Activated naive CD4-positive, alpha-beta T cell treated with anti-CD3 and anti-CD28 coated beads, Interleukin-2, amount 10 ng/mL, durations not matched to agents 7 days and 5 days (primary cell): ENCODE data around the gene STRN.

Experiments
- CTCF ChIA-PET: fragments of 350-600 bp; sonication (Branson Sonifier 250); formaldehyde crosslinking; loops from one replicate; lab custom pipeline; 2021; ENCODE audit warnings: antibody characterized with exemption; lab: Charles Lee
- DNase-seq: peaks from one replicate; pipeline ENCODE4 v3.0.0-alpha.2; 2020
- H3K27ac Mint-ChIP-seq: one replicate; pipeline ENCODE4 v1.8.0; 2021; ENCODE audit warnings: mild to moderate bottlenecking, moderate library complexity, mixed read lengths
- H3K27me3 Mint-ChIP-seq: one replicate; pipeline ENCODE4 v1.8.0; 2021; ENCODE audit warnings: mild to moderate bottlenecking, mixed read lengths
- H3K36me3 Mint-ChIP-seq: one replicate; pipeline ENCODE4 v1.8.0; 2021; ENCODE audit warnings: mixed read lengths
- H3K4me1 Mint-ChIP-seq: one replicate; pipeline ENCODE4 v1.8.0; 2021; ENCODE audit warnings: mixed read lengths
- H3K4me3 Mint-ChIP-seq: one replicate; pipeline ENCODE4 v1.8.0; 2021; ENCODE audit warnings: mild to moderate bottlenecking, moderate library complexity, mixed read lengths
- H3K9me3 Mint-ChIP-seq: one replicate; pipeline ENCODE4 v1.8.0; 2021; ENCODE audit warnings: mixed read lengths

STRN gene

GRCh38 chr2:36820942-36821605, 145.3 kb downstream of the STRN start:
- DNase-seq, result no peak
- H3K9me3 Mint-ChIP-seq, result no peaks in the 10 kb centered on the region
- H3K36me3 Mint-ChIP-seq, result no peaks in the 10 kb centered on the region
- CTCF ChIA-PET, result interaction anchor here (0.6 kb wide), 1 partner anchor 46 kb away, joined by 3 read pairs; no protein-coding TSS in a partner anchor
- H3K4me1 Mint-ChIP-seq, result no peaks in the 10 kb centered on the region
- peaks cover 5% of the 10 kb centered on the region for H3K27me3 Mint-ChIP-seq
- no peak overlapping the region for H3K27ac Mint-ChIP-seq
- H3K4me3 Mint-ChIP-seq, result no peak overlapping the region

GRCh38 chr2:36819095-36819711, 147.1 kb downstream of the STRN start:
- H3K4me3 Mint-ChIP-seq, result no peak overlapping the region
- H3K9me3 Mint-ChIP-seq, result no peaks in the 10 kb centered on the region
- no peak for DNase-seq
- CTCF ChIA-PET, result no interaction called here
- no peak overlapping the region for H3K27ac Mint-ChIP-seq
- peaks cover 5% of the 10 kb centered on the region for H3K27me3 Mint-ChIP-seq
- no peaks in the 10 kb centered on the region for H3K36me3 Mint-ChIP-seq
- no peaks in the 10 kb centered on the region for H3K4me1 Mint-ChIP-seq

- Mint-ChIP-seq H3K36me3 (no peaks in the 10 kb centered on the region), H3K4me3 (no peak overlapping the region), H3K4me1 (no peaks in the 10 kb centered on the region), H3K9me3 (no peaks in the 10 kb centered on the region), H3K27ac (no peak overlapping the region), H3K27me3 (peaks cover 5% of the 10 kb centered on the region)
- no peak for DNase-seq
- CTCF ChIA-PET, result no interaction called here
Measured at GRCh38 chr2:36818542-36818941, 147.8 kb downstream of the STRN start.

- no peak overlapping the region for H3K27ac Mint-ChIP-seq
- no peaks in the 10 kb centered on the region for H3K9me3 Mint-ChIP-seq
- H3K27me3 Mint-ChIP-seq, result peaks cover 9% of the 10 kb centered on the region
- no peak for DNase-seq
- no peaks in the 10 kb centered on the region for H3K4me1 Mint-ChIP-seq
- H3K4me3 Mint-ChIP-seq, result no peak overlapping the region
- H3K36me3 Mint-ChIP-seq, result no peaks in the 10 kb centered on the region
- CTCF ChIA-PET, result no interaction called here
Measured at GRCh38 chr2:36812196-36812595, 154.1 kb downstream of the STRN start.

GRCh38 chr2:36811071-36811470, 155.3 kb downstream of the STRN start:
- peaks cover 8% of the 10 kb centered on the region for H3K27me3 Mint-ChIP-seq
- no peak for DNase-seq
- no peak overlapping the region for H3K4me3 Mint-ChIP-seq
- no peak overlapping the region for H3K27ac Mint-ChIP-seq
- H3K4me1 Mint-ChIP-seq, result no peaks in the 10 kb centered on the region
- CTCF ChIA-PET, result interaction anchor here (0.7 kb wide), 1 partner anchor 109 kb away, joined by 3 read pairs; no protein-coding TSS in a partner anchor
- no peaks in the 10 kb centered on the region for H3K9me3 Mint-ChIP-seq
- no peaks in the 10 kb centered on the region for H3K36me3 Mint-ChIP-seq

GRCh38 chr2:36809069-36809445, 157.3 kb downstream of the STRN start:
- Mint-ChIP-seq H3K27ac (no peak overlapping the region), H3K36me3 (no peaks in the 10 kb centered on the region), H3K4me1 (no peaks in the 10 kb centered on the region), H3K27me3 (peaks cover 11% of the 10 kb centered on the region), H3K9me3 (no peaks in the 10 kb centered on the region), H3K4me3 (no peak overlapping the region)
- CTCF ChIA-PET, result interaction anchor here (0.6 kb wide), 1 partner anchor 12 kb away, joined by 3 read pairs; no protein-coding TSS in a partner anchor
- no peak for DNase-seq

GRCh38 chr2:36808386-36809068, 157.8 kb downstream of the STRN start:
- Mint-ChIP-seq H3K9me3 (no peaks in the 10 kb centered on the region), H3K4me1 (no peaks in the 10 kb centered on the region), H3K4me3 (no peak overlapping the region), H3K27ac (no peak overlapping the region), H3K36me3 (no peaks in the 10 kb centered on the region), H3K27me3 (peaks cover 11% of the 10 kb centered on the region)
- CTCF ChIA-PET, result no interaction called here
- DNase-seq, result no peak

GRCh38 chr2:36807223-36807886, 159.0 kb downstream of the STRN start:
- no peaks in the 10 kb centered on the region for H3K4me1 Mint-ChIP-seq
- H3K4me3 Mint-ChIP-seq, result no peak overlapping the region
- H3K27me3 Mint-ChIP-seq, result peaks cover 14% of the 10 kb centered on the region
- DNase-seq, result no peak
- H3K9me3 Mint-ChIP-seq, result no peaks in the 10 kb centered on the region
- H3K27ac Mint-ChIP-seq, result no peak overlapping the region
- H3K36me3 Mint-ChIP-seq, result no peaks in the 10 kb centered on the region
- CTCF ChIA-PET, result interaction anchor here (1.9 kb wide), 1 partner anchor 22 kb away, joined by 4 read pairs; no protein-coding TSS in a partner anchor

- no peak for DNase-seq
- no peaks in the 10 kb centered on the region for H3K4me1 Mint-ChIP-seq
- CTCF ChIA-PET, result interaction anchor here (1.9 kb wide), 1 partner anchor 20 kb away, joined by 4 read pairs; no protein-coding TSS in a partner anchor
- peaks cover 12% of the 10 kb centered on the region for H3K27me3 Mint-ChIP-seq
- H3K36me3 Mint-ChIP-seq, result no peaks in the 10 kb centered on the region
- no peak overlapping the region for H3K27ac Mint-ChIP-seq
- H3K4me3 Mint-ChIP-seq, result no peak overlapping the region
- no peaks in the 10 kb centered on the region for H3K9me3 Mint-ChIP-seq
Measured at GRCh38 chr2:36805635-36806224, 160.6 kb downstream of the STRN start.

GRCh38 chr2:36802952-36803351, 163.4 kb downstream of the STRN start:
- CTCF ChIA-PET, result interaction anchor here (1.0 to 1.7 kb wide), 3 partner anchors 17 to 304 kb away, joined by 3 to 6 read pairs (median 3); no protein-coding TSS in a partner anchor
- H3K27me3 Mint-ChIP-seq, result peaks cover 23% of the 10 kb centered on the region
- no peaks in the 10 kb centered on the region for H3K9me3 Mint-ChIP-seq
- H3K4me1 Mint-ChIP-seq, result no peaks in the 10 kb centered on the region
- no peak overlapping the region for H3K4me3 Mint-ChIP-seq
- DNase-seq, result no peak
- no peak overlapping the region for H3K27ac Mint-ChIP-seq
- H3K36me3 Mint-ChIP-seq, result no peaks in the 10 kb centered on the region

- Mint-ChIP-seq H3K4me3 (no peak overlapping the region), H3K4me1 (no peaks in the 10 kb centered on the region), H3K27ac (no peak overlapping the region), H3K27me3 (peaks cover 29% of the 10 kb centered on the region), H3K36me3 (no peaks in the 10 kb centered on the region), H3K9me3 (no peaks in the 10 kb centered on the region)
- CTCF ChIA-PET, result interaction anchor here (0.6 to 0.7 kb wide), 2 partner anchors 28 to 621 kb away, joined by 3 read pairs; no protein-coding TSS in a partner anchor
- DNase-seq, result no peak
Measured at GRCh38 chr2:36801088-36801487, 165.2 kb downstream of the STRN start.

GRCh38 chr2:36800381-36800780, 166.0 kb downstream of the STRN start:
- no peaks in the 10 kb centered on the region for H3K36me3 Mint-ChIP-seq
- no peak for DNase-seq
- H3K27me3 Mint-ChIP-seq, result peaks cover 28% of the 10 kb centered on the region
- H3K4me3 Mint-ChIP-seq, result no peak overlapping the region
- CTCF ChIA-PET, result no interaction called here
- H3K9me3 Mint-ChIP-seq, result no peaks in the 10 kb centered on the region
- no peaks in the 10 kb centered on the region for H3K4me1 Mint-ChIP-seq
- no peak overlapping the region for H3K27ac Mint-ChIP-seq

- no peak overlapping the region for H3K27ac Mint-ChIP-seq
- peaks cover 29% of the 10 kb centered on the region for H3K27me3 Mint-ChIP-seq
- CTCF ChIA-PET, result interaction anchor here (0.9 to 1.3 kb wide), 2 partner anchors 13 to 18 kb away, joined by 3 to 5 read pairs; no protein-coding TSS in a partner anchor
- H3K4me3 Mint-ChIP-seq, result no peak overlapping the region
- no peaks in the 10 kb centered on the region for H3K4me1 Mint-ChIP-seq
- H3K36me3 Mint-ChIP-seq, result no peaks in the 10 kb centered on the region
- H3K9me3 Mint-ChIP-seq, result no peaks in the 10 kb centered on the region
- DNase-seq, result no peak
Measured at GRCh38 chr2:36798724-36799123, 167.6 kb downstream of the STRN start.
